A549 (cell line): ENCODE data around the gene PUM2. TPM values are rescaled to one million over a fixed set of nuclear protein-coding genes. Genes with fewer than 3 reads are reported as not detected.

Source experiments
- ATAC-seq, 2 experiments: fragments of 200-7000 bp in 1 of 2; fragments of >200 bp in 1 of 2; cut with Nextera tagmentation in 1 of 2; cut with Tn5 transposase in 1 of 2; 3 replicates each; pipeline versions ENCODE4 v1.8.0 to v1.9.1; 2018 to 2020; ENCODE audit warnings: mild to moderate bottlenecking in 1 of 2, moderate library complexity in 1 of 2
- CTCF ChIA-PET: fragments of 300-600 bp; sonication (Branson Sonifier 250); formaldehyde crosslinking; extraction: SDS; loops from one replicate; lab custom pipeline; 2021; ENCODE audit warnings: antibody characterized with exemption, inconsistent platforms; lab: Yijun Ruan, JAX
- POLR2A ChIA-PET: fragments of 350-600 bp; formaldehyde crosslinking; extraction: SDS; loops from one replicate; lab custom pipeline; 2021; ENCODE audit warnings: antibody characterized with exemption, inconsistent platforms; lab: Yijun Ruan, JAX
- DNase-seq, 2 experiments: peaks; one replicate each; pipeline versions ENCODE4 v3.0.0 to v3.0.0-alpha.2; 2011 to 2016; ENCODE audit warnings: low read depth in 1 of 2, low spot score in 1 of 2
- FAIRE-seq: peaks from 2 replicates; lab custom pipeline; 2011; peaks lifted over from hg19 to GRCh38; lab: Jason Lieb, UNC
- H3K27ac ChIP-seq, 2 experiments: fragments of >200 bp; sonication (Bioruptor Twin); formaldehyde crosslinking; 3 replicates each; pipeline ENCODE4 v1.5.1; 2016 to 2017
- H3K4me1 ChIP-seq: fragments of >200 bp; sonication (Bioruptor Twin); formaldehyde crosslinking; 3 replicates; pipeline ENCODE4 v1.6.1; 2016
- H3K4me2 ChIP-seq: fragments of >200 bp; sonication (Bioruptor Twin); formaldehyde crosslinking; 3 replicates; pipeline ENCODE4 v1.6.1; 2016
- H3K4me3 ChIP-seq: fragments of >200 bp; sonication (Bioruptor Twin); formaldehyde crosslinking; 3 replicates; pipeline ENCODE4 v1.5.1; 2016
- H3K9me3 ChIP-seq: fragments of >200 bp; sonication (Bioruptor Twin); formaldehyde crosslinking; 3 replicates; pipeline ENCODE4 v1.6.1; 2016
- BCL3 ChIP-seq: fragments of >200 bp; sonication (Bioruptor Twin); formaldehyde crosslinking; IDR thresholded peaks from 3 replicates; pipeline ENCODE4 v1.6.1; 2016
- CHD2 ChIP-seq: fragments of 150-350 bp; IDR thresholded peaks from 2 replicates; pipeline ENCODE4 v1.6.1; 2014; ENCODE audit warnings: low read length; ENCODE audit not compliant: partially characterized antibody
- CTCF ChIP-seq: fragments of >200 bp; sonication (Bioruptor Twin); formaldehyde crosslinking; IDR thresholded peaks from 3 replicates; pipeline ENCODE4 v1.5.1; 2016
- FOSB ChIP-seq: fragments of 250-450 bp; sonication (Bioruptor Pico); IDR thresholded peaks from 2 replicates; pipeline ENCODE4 v1.5.0; 2020; ENCODE audit warnings: mild to moderate bottlenecking, moderate library complexity
- FOSL2 ChIP-seq, 2 experiments: fragments of 450-650 bp in 1 of 2; fragments of >200 bp in 1 of 2; sonication (Bioruptor Twin) in 1 of 2; formaldehyde crosslinking; IDR thresholded peaks; 2 replicates each; pipeline versions ENCODE4 v1.5.0 to v1.6.1; 2016 to 2020; ENCODE audit warnings: mild to moderate bottlenecking in 1 of 2, moderate library complexity in 1 of 2
- HEYL ChIP-seq: fragments of 250-450 bp; sonication (Bioruptor Pico); IDR thresholded peaks from 2 replicates; pipeline ENCODE4 v1.8.0; 2021; ENCODE audit warnings: mild to moderate bottlenecking, moderate library complexity
- HMGXB4 ChIP-seq: fragments of 250-450 bp; sonication (Bioruptor Pico); IDR thresholded peaks from 2 replicates; pipeline ENCODE4 v1.5.0; 2021; ENCODE audit warnings: mild to moderate bottlenecking, moderate library complexity, borderline replicate concordance
- HOXA7 ChIP-seq: fragments of 250-450 bp; sonication (Bioruptor Pico); IDR thresholded peaks from 2 replicates; pipeline ENCODE4 v1.5.0; 2020; ENCODE audit warnings: mild to moderate bottlenecking, moderate library complexity
- JUN ChIP-seq, 2 experiments: fragments of >200 bp; sonication (Bioruptor Twin); formaldehyde crosslinking; IDR thresholded peaks; 2 replicates in 1 of 2; 3 replicates in 1 of 2; pipeline ENCODE4 v1.6.1; 2016 to 2017
- MAX ChIP-seq: IDR thresholded peaks from 2 replicates; pipeline ENCODE4 v1.6.1; 2012
- MAZ ChIP-seq: fragments of 150-350 bp; IDR thresholded peaks from 2 replicates; pipeline ENCODE4 v1.6.1; 2014; ENCODE audit warnings: antibody characterized with exemption, low read depth, low read length, borderline replicate concordance
- NPAS2 ChIP-seq: fragments of 250-450 bp; sonication (Bioruptor Pico); IDR thresholded peaks from 2 replicates; pipeline ENCODE4 v1.8.0; 2022; ENCODE audit warnings: mild to moderate bottlenecking, moderate library complexity, borderline replicate concordance
- PBX3 ChIP-seq: IDR thresholded peaks from 2 replicates; pipeline ENCODE4 v1.6.1; 2012
- PHF8 ChIP-seq: fragments of 200-600 bp; sonication (generic); IDR thresholded peaks from 2 replicates; pipeline ENCODE4 v1.6.1; 2016; ENCODE audit warnings: low read depth, mild to moderate bottlenecking, antibody characterized with exemption, moderate library complexity, borderline replicate concordance
- POLR2AphosphoS2 ChIP-seq: conservative IDR thresholded peaks from 2 replicates; pipeline ENCODE4 v1.6.1; 2012; ENCODE audit warnings: low read length, improper control_type of control experiment, inconsistent platforms
- RAD21 ChIP-seq, 2 experiments: fragments of >200 bp in 1 of 2; sonication (Bioruptor Twin) in 1 of 2; formaldehyde crosslinking in 1 of 2; IDR thresholded peaks in 1 of 2; conservative IDR thresholded peaks in 1 of 2; 2 replicates in 1 of 2; 3 replicates in 1 of 2; pipeline ENCODE4 v1.6.1; 2012 to 2018; ENCODE audit warnings: inconsistent platforms in 1 of 2
- RFX5 ChIP-seq: fragments of 450-650 bp; IDR thresholded peaks from 2 replicates; pipeline ENCODE4 v1.7.1; 2014; ENCODE audit warnings: antibody characterized with exemption, mild to moderate bottlenecking, moderate library complexity
- SREBF2 ChIP-seq: fragments of 450-650 bp; IDR thresholded peaks from 2 replicates; pipeline ENCODE4 v1.6.1; 2014; ENCODE audit warnings: mild to moderate bottlenecking, moderate library complexity
- TFCP2L1 ChIP-seq: fragments of 250-450 bp; sonication (Bioruptor Pico); IDR thresholded peaks from 2 replicates; pipeline ENCODE4 v1.5.0; 2021; ENCODE audit warnings: mild to moderate bottlenecking
- ZC3H11A ChIP-seq: fragments of 450-650 bp; IDR thresholded peaks from 2 replicates; pipeline ENCODE4 v1.6.1; 2014; ENCODE audit warnings: antibody characterized with exemption, mild to moderate bottlenecking
- ZFP36 ChIP-seq: fragments of 450-650 bp; IDR thresholded peaks from 2 replicates; pipeline ENCODE4 v1.6.1; 2014; ENCODE audit warnings: borderline replicate concordance; ENCODE audit not compliant: partially characterized antibody
- WGBS: methylation state at CpG from one replicate; pipeline ENCODE4 v1.1.6; 2017; ENCODE audit errors: missing lambda C conversion rate; 5-methylcytosine and 5-hydroxymethylcytosine counted together
- polyA plus RNA-seq, 4 experiments: library from polyadenylated mRNA; depleted of rRNA in 3 of 4; stranded (reverse); fragments of >200 nt; fragmentation: RNase III in 1 of 4; extraction: RNeasy Plus Mini Kit Qiagen cat#74134 plus additional on column Dnase treatment in 1 of 4; gene quantifications; 2 replicates in 3 of 4; 3 replicates in 1 of 4; pipeline ENCODE4 v1.2.3, GENCODE V29; 2011 to 2017

The PUM2 gene
- polyA plus RNA-seq, 2 of the 4 experiments (the other 2 are of a cell fraction): 44.6 to 94.2 TPM

GRCh38 chr2:20231598-20232026 is 119.0 kb downstream of the PUM2 start:
- CTCF ChIA-PET: interaction anchor here (0.7 to 5.8 kb wide), 15 partner anchors 8 to 276 kb away, joined by 3 to 35 read pairs (median 4); no protein-coding TSS in a partner anchor
- POLR2A ChIA-PET: interaction anchor here (1.0 to 1.2 kb wide), 2 partner anchors 8 to 60 kb away, joined by 3 read pairs; no protein-coding TSS in a partner anchor
- Histone ChIP-seq H3K4me3 (no peak overlapping the region), H3K4me2 (peak overlapping the region; percentile 63), H3K27ac (peak overlapping the region; percentile 46 to 76), H3K9me3 (no peaks in the 10 kb centered on the region), H3K4me1 (peaks cover 16% of the 10 kb centered on the region)
- TF ChIP-seq PBX3: no peak
- TF ChIP-seq CTCF: peak; percentile 10; the same call in 1 of the 3 replicates
- TF ChIP-seq FOSL2 (IDR thresholded peaks at IDR 0.05): no peak
- TF ChIP-seq FOSL2 (CRISPR knock-in tag; IDR thresholded peaks at IDR 0.05): peak; percentile 24
- no peak for TF ChIP-seq ZC3H11A
- TF ChIP-seq HEYL (CRISPR knock-in tag): no peak
- TF ChIP-seq PHF8: no peak
- TF ChIP-seq SREBF2: no peak
- TF ChIP-seq NPAS2 (CRISPR knock-in tag): no peak
- TF ChIP-seq ZFP36: no peak
- no peak for TF ChIP-seq BCL3
- TF ChIP-seq FOSB (CRISPR knock-in tag): no peak
- no peak for TF ChIP-seq RFX5
- TF ChIP-seq MAZ: no peak
- TF ChIP-seq JUN (IDR thresholded peaks at IDR 0.05): no peak
- TF ChIP-seq CHD2: no peak
- TF ChIP-seq RAD21 (conservative IDR thresholded peaks at IDR 0.05 in 1 of 2, IDR thresholded peaks at IDR 0.05 in 1 of 2): 0 out of 5 replicates have a peak, but pooled peaks of 1 of the 2 experiments have one; percentile 16
- TF ChIP-seq HOXA7: no peak
- no peak for TF ChIP-seq POLR2AphosphoS2
- WGBS: 6% methylated on average over 6 of the region's 6 CpGs
- peak; percentile 86 to 88 for ATAC-seq
- no peak for FAIRE-seq
- DNase-seq: peak; percentile 65 to 87

- TF ChIP-seq HMGXB4 (CRISPR knock-in tag): no peak
- no peak; the same call in 1 of the 2 replicates for TF ChIP-seq MAX
- no peak for TF ChIP-seq MAZ
- TF ChIP-seq TFCP2L1 (CRISPR knock-in tag): no peak
- TF ChIP-seq RFX5: 0 out of 2 replicates have a peak, but pooled peaks have one; percentile 12
- peak overlapping the region; percentile 63 for H3K4me2 ChIP-seq
- H3K4me1 ChIP-seq: peaks cover 17% of the 10 kb centered on the region
- 94% methylated on average over 6 of the region's 6 CpGs for WGBS
- DNase-seq (no peak), FAIRE-seq (no peak), ATAC-seq (peak; percentile 31 to 35)
- ChIA-PET CTCF (interaction anchor here (0.7 to 5.8 kb wide), 13 partner anchors 11 to 276 kb away, joined by 3 to 35 read pairs (median 4); no protein-coding TSS in a partner anchor), POLR2A (no interaction called here)
- H3K4me3 ChIP-seq: no peak overlapping the region
- no peaks in the 10 kb centered on the region for H3K9me3 ChIP-seq
- H3K27ac ChIP-seq: peak overlapping the region; percentile 46 to 76
Measured at GRCh38 chr2:20231159-20231558, 119.5 kb downstream of the PUM2 start.
